ENCODE measurements around the gene FTSJ1. TPM values are rescaled to one million over a fixed set of nuclear protein-coding genes. Genes with fewer than 3 reads are reported as not detected.

Gene FTSJ1
- total and polyA plus RNA-seq, 4 donors, result 25.7 to 63.1 (median 47.6) TPM

DNA sequence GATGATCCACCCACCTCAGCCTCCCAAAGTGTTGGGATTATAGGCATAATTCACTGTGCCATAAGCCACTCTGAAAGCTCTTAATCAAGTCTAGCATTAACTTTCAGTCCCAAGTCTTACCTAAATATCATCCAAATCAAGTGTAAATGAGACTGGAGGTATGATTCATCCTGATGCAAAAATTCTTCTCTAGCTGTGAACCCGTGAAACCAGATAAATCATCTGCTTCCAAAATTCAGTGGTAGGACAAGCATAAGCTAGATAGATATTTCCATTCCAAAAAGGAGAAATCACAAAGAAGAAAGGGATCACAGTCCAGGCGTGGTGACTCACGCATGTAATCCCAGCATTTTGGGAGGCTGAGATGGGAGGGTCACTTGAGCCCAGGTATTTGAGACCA lies 54.7 kb downstream of the FTSJ1 start:
- Histone ChIP-seq H3K27ac (ENCODE audit: low read depth, low read length) (no peak overlapping the region), H3K9me3 (ENCODE audit: control insufficient read depth, insufficient read depth, low read length) (no peaks in the 10 kb centered on the region), H3K4me1 (ENCODE audit: control insufficient read depth, insufficient read depth, low read length) (no peaks in the 10 kb centered on the region), H3K27me3 (ENCODE audit: control insufficient read depth, insufficient read depth, low read length) (no peaks in the 10 kb centered on the region), H3K36me3 (ENCODE audit: control insufficient read depth, insufficient read depth, low read length) (peaks cover 17% of the 10 kb centered on the region), H3K4me3 (ENCODE audit: low read depth, low read length) (no peak overlapping the region)
- DNase-seq (ENCODE audit: low read depth in 4 of 6, low spot score in 6 of 6), result no peak
- 100% methylated on average over 1 of the region's 3 CpGs for WGBS (ENCODE audit: insufficient coverage)

DNA sequence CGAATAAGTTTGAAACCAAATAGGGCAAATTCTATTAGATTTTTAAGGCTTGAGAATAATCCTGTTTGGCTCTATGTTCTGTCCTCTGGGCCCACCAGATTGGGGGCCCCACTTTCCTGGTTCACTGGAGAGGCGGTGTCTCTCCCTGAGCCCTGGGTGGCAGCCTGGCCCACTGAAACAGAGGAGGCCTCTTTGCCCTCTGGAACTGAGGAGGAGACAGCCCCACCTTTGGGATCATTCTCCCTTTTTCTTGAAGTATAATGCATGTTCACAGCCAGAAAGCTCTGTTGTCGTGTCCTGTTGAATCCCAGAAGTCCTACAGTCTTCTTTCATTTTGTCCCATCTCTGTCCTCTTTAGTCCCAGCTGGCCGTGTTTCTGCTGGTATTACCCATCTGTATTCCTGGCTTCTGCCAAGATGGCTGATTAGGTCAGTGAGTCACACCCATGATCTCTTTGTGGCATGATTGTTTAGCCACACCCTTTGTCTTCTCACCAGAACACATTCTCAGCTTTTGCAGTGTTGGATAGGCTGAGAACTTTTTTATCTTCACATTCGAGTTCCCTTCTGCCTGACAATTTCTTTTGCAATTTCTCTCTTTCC lies 55.5 kb downstream of the FTSJ1 start:
- Histone ChIP-seq H3K9me3 (ENCODE audit: control insufficient read depth, insufficient read depth, low read length) (no peaks in the 10 kb centered on the region), H3K27ac (ENCODE audit: low read depth, low read length) (no peak overlapping the region), H3K36me3 (ENCODE audit: control insufficient read depth, insufficient read depth, low read length) (peaks cover 17% of the 10 kb centered on the region), H3K27me3 (ENCODE audit: control insufficient read depth, insufficient read depth, low read length) (no peaks in the 10 kb centered on the region), H3K4me1 (ENCODE audit: control insufficient read depth, insufficient read depth, low read length) (no peaks in the 10 kb centered on the region), H3K4me3 (ENCODE audit: low read depth, low read length) (no peak overlapping the region)
- no peak for DNase-seq (ENCODE audit: low read depth in 4 of 6, low spot score in 6 of 6)
- 59% methylated on average over 5 of the region's 5 CpGs for WGBS (ENCODE audit: insufficient coverage)

GRCh38 chrX:48532161-48532560 lies 56.2 kb downstream of the FTSJ1 start:
- Histone ChIP-seq H3K4me1 (ENCODE audit: control insufficient read depth, insufficient read depth, low read length) (no peaks in the 10 kb centered on the region), H3K36me3 (ENCODE audit: control insufficient read depth, insufficient read depth, low read length) (peaks cover 17% of the 10 kb centered on the region), H3K9me3 (ENCODE audit: control insufficient read depth, insufficient read depth, low read length) (no peaks in the 10 kb centered on the region), H3K27ac (ENCODE audit: low read depth, low read length) (no peak overlapping the region), H3K27me3 (ENCODE audit: control insufficient read depth, insufficient read depth, low read length) (no peaks in the 10 kb centered on the region), H3K4me3 (ENCODE audit: low read depth, low read length) (no peak overlapping the region)
- WGBS (ENCODE audit: insufficient coverage), result no CpG with 5 or more reads among the region's 1 CpG
- DNase-seq (ENCODE audit: low read depth in 4 of 6, low spot score in 6 of 6), result no peak

DNA sequence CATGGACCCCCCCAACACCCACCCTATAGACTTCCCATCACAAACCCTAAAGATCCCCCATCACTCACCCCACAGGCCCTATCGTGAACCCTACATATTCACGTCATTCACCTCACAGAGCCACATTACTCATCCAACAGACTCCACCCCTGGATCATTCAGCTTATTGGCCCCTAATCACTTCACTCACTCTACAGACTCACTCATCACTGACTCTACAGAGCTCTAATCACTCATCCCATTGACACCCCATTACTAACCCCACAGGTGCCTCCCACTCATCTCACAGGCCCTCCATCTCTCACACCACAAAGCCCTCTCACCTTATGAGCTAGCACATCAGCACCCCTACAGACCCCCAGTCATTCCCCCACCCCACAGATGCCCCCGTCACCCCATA lies 57.2 kb downstream of the FTSJ1 start:
- no peak for DNase-seq (ENCODE audit: low read depth in 4 of 6, low spot score in 6 of 6)
- no peak overlapping the region for H3K4me3 ChIP-seq (ENCODE audit: low read depth, low read length)
- peaks cover 15% of the 10 kb centered on the region for H3K36me3 ChIP-seq (ENCODE audit: control insufficient read depth, insufficient read depth, low read length)
- no peaks in the 10 kb centered on the region for H3K9me3 ChIP-seq (ENCODE audit: control insufficient read depth, insufficient read depth, low read length)
- 82% methylated on average over 2 of the region's 3 CpGs for whole genome bisulfite sequencing (ENCODE audit: insufficient coverage)
- H3K4me1 ChIP-seq (ENCODE audit: control insufficient read depth, insufficient read depth, low read length), result no peaks in the 10 kb centered on the region
- H3K27me3 ChIP-seq (ENCODE audit: control insufficient read depth, insufficient read depth, low read length), result no peaks in the 10 kb centered on the region
- H3K27ac ChIP-seq (ENCODE audit: low read depth, low read length), result no peak overlapping the region

Other genes starting within 250 kb of the FTSJ1 start
- not detected for gene SSX1, start 220.8 kb upstream of the FTSJ1 start, total RNA-seq
- gene SSX1, start 220.8 kb upstream of the FTSJ1 start, polyA plus RNA-seq (ENCODE audit: insufficient read length in 2 of 2), result not detected
- not detected for gene SSX3, start 119.5 kb upstream of the FTSJ1 start, total RNA-seq
- not detected for gene SSX3, start 119.5 kb upstream of the FTSJ1 start, polyA plus RNA-seq (ENCODE audit: insufficient read length in 2 of 2)
- gene SSX4, start 92.7 kb upstream of the FTSJ1 start, total RNA-seq, result not detected
- not detected for gene SSX4, start 92.7 kb upstream of the FTSJ1 start, polyA plus RNA-seq (ENCODE audit: insufficient read length in 2 of 2)
- not detected for gene SSX4B, start 64.2 kb upstream of the FTSJ1 start, total RNA-seq
- not detected for gene SSX4B, start 64.2 kb upstream of the FTSJ1 start, polyA plus RNA-seq (ENCODE audit: insufficient read length in 2 of 2)
- gene SLC38A5, start 5.9 kb upstream of the FTSJ1 start, total RNA-seq, result 10 to 100 TPM; 16.4 to 42.5 TPM
- gene SLC38A5, start 5.9 kb upstream of the FTSJ1 start, polyA plus RNA-seq (ENCODE audit: insufficient read length in 2 of 2), result 10 to 100 TPM; 65.0 to 65.9 TPM
- gene PORCN, start 32.8 kb downstream of the FTSJ1 start, total RNA-seq, result 10 to 100 TPM; 11.2 to 12.6 TPM
- gene PORCN, start 32.8 kb downstream of the FTSJ1 start, polyA plus RNA-seq (ENCODE audit: insufficient read length in 2 of 2), result 10 to 100 TPM; 25.7 to 26.7 TPM
- gene EBP, start 45.6 kb downstream of the FTSJ1 start, total RNA-seq, result 10 to 100 TPM; 32.5 to 59.1 TPM
- 10 to 100 TPM; 61.6 to 62.9 TPM for gene EBP, start 45.6 kb downstream of the FTSJ1 start, polyA plus RNA-seq (ENCODE audit: insufficient read length in 2 of 2)
- 1 to 10 TPM; 6.8 to 8.3 TPM for gene TBC1D25, start 63.5 kb downstream of the FTSJ1 start, total RNA-seq
- 10 to 100 TPM; 20.3 to 23.3 TPM for gene TBC1D25, start 63.5 kb downstream of the FTSJ1 start, polyA plus RNA-seq (ENCODE audit: insufficient read length in 2 of 2)
- 100 to 1,000 TPM; 116 to 158 TPM for gene RBM3, start 98.3 kb downstream of the FTSJ1 start, total RNA-seq
- gene RBM3, start 98.3 kb downstream of the FTSJ1 start, polyA plus RNA-seq (ENCODE audit: insufficient read length in 2 of 2), result 100 to 1,000 TPM; 216 to 254 TPM
- 100 to 1,000 TPM in 1 of 2 donors, 10 to 100 TPM in 1; 48.0 to 126 TPM for gene WDR13, start 121.3 kb downstream of the FTSJ1 start, total RNA-seq
- gene WDR13, start 121.3 kb downstream of the FTSJ1 start, polyA plus RNA-seq (ENCODE audit: insufficient read length in 2 of 2), result 100 to 1,000 TPM; 136 to 137 TPM
- 1 to 10 TPM; 3.1 to 4.3 TPM for gene WAS, start 207.6 kb downstream of the FTSJ1 start, total RNA-seq
- gene WAS, start 207.6 kb downstream of the FTSJ1 start, polyA plus RNA-seq (ENCODE audit: insufficient read length in 2 of 2), result 1 to 10 TPM; 6.2 to 7.1 TPM
- gene SUV39H1, start 220.5 kb downstream of the FTSJ1 start, total RNA-seq, result 1 to 10 TPM; 3.0 to 4.8 TPM
- 1 to 10 TPM; 6.9 to 8.2 TPM for gene SUV39H1, start 220.5 kb downstream of the FTSJ1 start, polyA plus RNA-seq (ENCODE audit: insufficient read length in 2 of 2)